ENCODE data around the gene PIP5K1C.
A peak's percentile ranks its signal among the peaks of the same experiment; 100 is the strongest.

The PIP5K1C gene

DNA sequence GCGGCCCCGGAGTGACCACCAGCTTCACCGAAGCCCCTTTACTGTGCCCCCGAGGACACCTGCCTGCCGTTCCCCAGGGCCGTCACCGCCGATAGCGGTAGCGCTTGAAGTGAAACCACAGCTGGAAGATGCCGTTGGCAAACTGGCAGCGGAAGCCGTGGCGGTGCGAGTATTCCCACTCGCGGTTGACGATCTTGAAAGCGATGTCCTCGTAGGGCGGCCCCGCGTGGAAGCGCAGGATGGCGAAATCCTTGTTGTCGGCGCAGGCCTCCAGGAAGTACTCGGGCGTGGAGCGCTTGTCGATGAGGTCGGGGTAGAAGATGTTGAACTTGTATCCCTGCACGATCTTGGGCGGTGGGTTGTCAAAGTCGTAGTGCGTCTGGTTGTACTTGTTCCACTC is 88.4 kb downstream of the PIP5K1C start:
- DNase-seq (ENCODE audit: low read depth, low spot score) = no peak

- no peak for DNase-seq (ENCODE audit: low read depth, low spot score)
Observed at GRCh38 chr19:3610745-3611717, 89.2 kb downstream of the PIP5K1C start.

DNA sequence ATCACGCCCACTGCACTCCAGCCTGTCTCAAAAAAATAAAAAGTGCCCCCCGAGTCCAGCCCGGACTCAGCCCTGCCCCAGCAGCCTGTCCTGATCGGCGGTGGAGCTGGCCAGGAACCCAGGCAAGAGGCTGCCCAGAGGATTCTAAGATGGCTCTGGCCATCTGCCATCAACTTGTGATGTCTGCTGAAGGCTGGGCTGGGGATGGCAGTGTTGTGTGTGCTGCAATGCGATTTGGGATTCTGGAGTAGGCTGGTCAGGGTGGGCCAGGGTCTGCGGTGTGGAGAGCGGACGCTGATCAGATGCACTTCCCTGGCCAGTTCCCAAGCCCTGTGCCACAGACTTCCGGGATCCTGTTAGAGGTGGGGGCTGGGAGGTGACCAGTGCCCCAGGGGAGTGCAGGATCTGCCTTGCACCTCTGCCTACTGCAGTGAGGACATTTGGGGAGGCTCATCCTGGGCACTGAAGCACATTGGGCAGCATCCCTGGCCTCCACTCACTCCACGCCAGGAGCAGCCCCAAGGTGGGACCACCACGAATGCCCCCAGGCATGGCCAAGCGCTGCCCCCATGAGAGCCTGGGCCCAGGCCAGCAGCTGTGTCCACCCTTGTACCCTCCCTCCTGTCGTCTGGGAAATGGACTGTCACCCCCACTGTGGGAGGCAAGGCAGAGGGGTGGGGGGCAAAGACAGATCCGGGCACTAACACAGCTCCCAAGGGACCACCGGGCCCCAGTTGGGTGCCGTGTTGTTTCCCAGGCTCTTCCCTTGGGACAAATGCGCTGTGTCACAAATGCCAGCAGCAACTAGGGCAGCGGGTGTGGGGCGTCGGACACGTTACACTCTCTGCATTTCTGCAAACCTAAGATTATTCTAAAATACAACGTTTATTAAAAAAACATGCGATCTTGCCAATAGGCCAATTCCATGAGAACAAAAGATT is 90.2 kb downstream of the PIP5K1C start:
- no peak for DNase-seq (ENCODE audit: low read depth, low spot score)

- DNase-seq (ENCODE audit: low read depth, low spot score) = no peak
Observed at GRCh38 chr19:3608750-3609322, 91.4 kb downstream of the PIP5K1C start.

GRCh38 chr19:3608079-3608641 is 92.1 kb downstream of the PIP5K1C start:
- no peak for DNase-seq (ENCODE audit: low read depth, low spot score)

DNA sequence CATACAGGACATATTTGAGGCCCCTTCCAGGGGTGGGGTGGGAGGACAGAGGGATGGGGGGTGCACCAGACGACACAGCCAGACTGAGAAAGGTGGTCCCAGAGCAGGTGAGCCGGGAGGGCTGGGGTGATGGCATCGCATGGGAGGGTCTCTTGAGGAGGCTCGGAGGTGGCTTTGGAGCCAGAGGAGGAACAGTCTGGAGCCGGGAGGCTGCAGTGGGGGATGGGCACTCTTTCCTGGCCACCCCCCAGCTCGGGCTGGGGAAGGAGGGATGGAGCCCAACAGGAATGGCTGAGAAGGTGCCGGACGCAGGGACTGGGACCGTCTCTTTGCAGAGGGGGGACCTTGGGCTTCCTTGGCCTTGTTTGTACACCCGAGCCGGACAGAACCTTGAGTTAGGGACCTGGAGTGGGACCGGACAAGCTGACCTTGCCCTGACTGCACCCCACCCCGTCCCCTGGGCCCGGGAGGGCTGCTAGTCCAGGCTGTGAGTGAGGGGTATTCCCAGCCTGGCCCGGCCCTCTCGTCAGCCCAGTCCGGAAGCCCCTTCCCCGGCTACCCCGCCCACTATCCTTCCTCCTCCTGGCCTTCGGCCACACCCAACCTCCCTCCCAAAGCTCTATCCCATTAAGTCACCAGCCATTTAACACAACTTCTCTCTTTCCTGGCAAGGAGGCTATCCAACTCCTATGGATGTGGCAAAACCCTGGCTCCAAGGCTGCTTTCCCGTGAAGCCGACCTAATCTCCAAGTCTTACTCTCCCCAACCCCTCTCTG is 92.8 kb downstream of the PIP5K1C start:
- DNase-seq (ENCODE audit: low read depth, low spot score) = no peak

DNA sequence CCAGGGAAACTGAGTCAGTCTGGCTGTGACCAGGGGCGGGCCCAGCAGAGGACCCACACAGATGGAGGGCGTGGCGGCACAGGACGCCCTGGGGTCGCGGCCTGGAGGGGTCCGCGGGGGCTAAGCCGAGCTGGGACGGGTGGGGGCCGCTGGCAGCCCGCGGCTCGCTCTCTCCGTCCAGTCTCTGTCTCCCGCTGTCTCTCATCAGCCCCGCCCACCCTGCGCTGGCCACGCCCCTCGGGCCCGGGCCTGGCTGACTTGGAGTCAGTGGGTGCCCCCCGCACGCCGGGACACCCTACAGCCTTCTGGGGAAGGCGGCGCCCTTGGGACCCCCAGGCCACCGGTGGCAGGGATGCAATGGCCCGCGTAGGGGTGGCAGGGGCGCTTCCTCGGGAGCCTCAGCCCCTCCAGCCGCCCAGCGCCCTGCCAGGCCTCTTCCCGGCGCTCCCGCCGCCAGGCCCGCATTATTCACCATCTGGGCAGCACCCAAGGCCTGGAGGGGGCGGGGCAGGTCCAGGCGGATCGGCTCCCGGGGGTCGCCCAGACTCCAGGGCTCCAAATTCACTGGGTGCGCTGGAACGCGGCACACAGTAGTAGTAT is 93.5 kb downstream of the PIP5K1C start, which contains the start of gene TBXA2R:
Gene TBXA2R (minus strand): TSS at position 186 of the 600 bp plus-strand sequence. CDS start 6,241 bp downstream, outside the sequence.
- peak; percentile 41 for DNase-seq (ENCODE audit: low read depth, low spot score)

GRCh38 chr19:3606174-3606689 is 94.0 kb downstream of the PIP5K1C start:
- DNase-seq (ENCODE audit: low read depth, low spot score) = no peak

- no peak for DNase-seq (ENCODE audit: low read depth, low spot score)
Observed at GRCh38 chr19:3605770-3606169, 94.5 kb downstream of the PIP5K1C start.

DNA sequence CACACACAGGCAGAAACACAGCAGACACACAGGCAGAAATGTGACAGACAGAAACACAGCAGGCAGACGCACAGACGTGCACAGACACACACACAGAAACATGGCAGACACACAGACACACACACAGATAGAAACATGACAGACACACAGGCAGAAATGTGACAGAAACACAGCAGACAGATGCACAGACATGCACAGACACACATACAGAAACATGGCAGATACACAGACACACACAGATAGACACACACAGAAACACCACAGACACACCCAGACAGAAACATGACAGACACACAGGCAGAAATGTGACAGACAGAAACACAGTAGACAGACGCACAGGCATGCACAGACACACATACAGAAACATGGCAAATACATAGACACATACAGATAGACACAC is 94.9 kb downstream of the PIP5K1C start:
- no peak for DNase-seq (ENCODE audit: low read depth, low spot score)

GRCh38 chr19:3604987-3605343 is 95.3 kb downstream of the PIP5K1C start:
- no peak for DNase-seq (ENCODE audit: low read depth, low spot score)

DNA sequence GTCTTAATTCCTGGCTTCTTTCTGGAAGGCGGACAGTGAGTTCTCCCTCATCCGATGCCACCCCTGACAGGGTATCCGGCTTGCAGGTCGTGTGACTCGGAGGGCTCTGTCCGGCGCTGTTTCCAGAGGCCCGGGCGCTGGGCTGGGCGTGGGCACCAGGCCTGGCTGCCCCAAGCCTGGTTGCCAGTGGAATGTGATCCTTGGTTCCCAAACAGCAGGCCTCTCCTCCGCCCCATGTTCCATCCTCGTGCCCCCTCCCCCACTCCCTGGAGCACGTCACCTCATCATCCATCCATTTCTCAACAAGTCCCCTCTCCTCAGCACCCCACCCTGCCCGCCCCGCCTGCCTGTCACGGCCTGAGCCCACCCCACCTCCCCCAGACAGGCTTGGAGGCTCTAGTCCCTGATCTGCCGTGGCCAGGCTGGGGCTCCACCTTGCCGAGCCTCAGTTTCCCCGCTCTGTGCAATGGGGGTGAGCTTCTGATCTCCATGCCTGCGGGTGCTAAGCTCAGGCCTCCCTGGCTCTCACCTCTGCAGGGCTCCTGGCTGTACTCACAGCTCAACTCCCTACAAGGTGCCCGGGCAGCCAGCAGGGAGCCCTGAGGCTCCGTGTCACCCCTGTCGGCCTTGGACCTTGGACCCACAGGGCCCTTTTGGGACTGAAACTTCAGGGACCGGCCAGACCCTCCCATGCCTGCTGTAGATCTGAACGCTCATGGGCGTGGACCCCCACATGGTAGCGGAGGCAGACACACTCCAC is 95.9 kb downstream of the PIP5K1C start:
- DNase-seq (ENCODE audit: low read depth, low spot score) = no peak

DNA sequence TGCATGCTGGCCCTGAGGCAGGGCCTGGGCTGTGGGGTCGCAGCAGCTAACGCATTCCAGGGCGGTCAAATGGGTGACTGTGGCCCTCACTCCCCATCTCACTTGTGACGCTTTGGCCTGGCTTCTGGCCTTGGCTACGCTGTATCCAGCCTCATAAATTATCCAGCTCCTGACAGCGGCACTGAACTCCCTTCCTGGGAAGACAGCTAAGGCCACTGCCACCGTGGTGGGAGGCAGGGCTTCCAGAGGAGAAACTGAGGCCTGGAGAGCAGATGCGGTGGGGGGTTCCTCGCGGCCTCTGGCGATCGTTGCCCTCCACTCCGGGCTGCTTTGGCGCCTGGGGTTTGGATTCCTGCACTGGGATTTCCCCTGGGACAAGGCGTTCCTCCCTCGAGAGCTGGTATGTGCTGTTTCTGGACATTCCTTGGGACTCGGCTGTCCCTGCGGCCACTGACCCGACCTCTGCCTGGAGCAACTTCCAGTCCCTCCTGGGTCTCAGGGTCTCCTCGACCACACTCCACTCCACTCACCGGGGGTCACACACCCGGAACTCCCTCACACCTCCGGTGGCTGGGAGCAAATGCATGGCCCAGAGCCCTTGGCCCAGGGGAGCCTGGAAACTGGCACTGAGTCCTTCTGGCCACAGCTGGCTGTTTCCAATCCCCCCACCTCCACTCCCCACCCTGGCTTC is 97.0 kb downstream of the PIP5K1C start:
- DNase-seq (ENCODE audit: low read depth, low spot score) = no peak

- no peak for DNase-seq (ENCODE audit: low read depth, low spot score)
Observed at GRCh38 chr19:3601021-3601420, 99.2 kb downstream of the PIP5K1C start.

DNA sequence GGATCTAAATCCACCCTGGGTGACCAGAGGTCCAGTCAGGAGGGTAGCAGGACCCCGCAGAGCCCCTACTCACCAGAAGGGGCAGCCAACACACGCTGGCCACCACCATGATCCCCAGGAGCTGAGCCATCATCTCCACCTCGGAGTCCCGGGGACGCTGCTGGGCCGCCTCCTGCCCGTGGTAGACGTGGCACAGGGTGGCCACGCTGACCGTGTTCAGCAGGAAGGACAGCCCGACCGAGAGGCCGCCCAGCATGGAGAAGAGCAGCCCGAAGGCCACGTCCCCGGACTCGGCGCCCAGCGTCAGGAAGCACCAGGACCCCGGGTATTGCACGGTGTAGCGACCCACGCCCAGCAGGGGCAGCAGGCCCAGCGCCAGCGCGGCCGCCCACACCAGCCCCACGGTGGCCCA is 100.5 kb downstream of the PIP5K1C start:
- no peak for DNase-seq (ENCODE audit: low read depth, low spot score)

DNA sequence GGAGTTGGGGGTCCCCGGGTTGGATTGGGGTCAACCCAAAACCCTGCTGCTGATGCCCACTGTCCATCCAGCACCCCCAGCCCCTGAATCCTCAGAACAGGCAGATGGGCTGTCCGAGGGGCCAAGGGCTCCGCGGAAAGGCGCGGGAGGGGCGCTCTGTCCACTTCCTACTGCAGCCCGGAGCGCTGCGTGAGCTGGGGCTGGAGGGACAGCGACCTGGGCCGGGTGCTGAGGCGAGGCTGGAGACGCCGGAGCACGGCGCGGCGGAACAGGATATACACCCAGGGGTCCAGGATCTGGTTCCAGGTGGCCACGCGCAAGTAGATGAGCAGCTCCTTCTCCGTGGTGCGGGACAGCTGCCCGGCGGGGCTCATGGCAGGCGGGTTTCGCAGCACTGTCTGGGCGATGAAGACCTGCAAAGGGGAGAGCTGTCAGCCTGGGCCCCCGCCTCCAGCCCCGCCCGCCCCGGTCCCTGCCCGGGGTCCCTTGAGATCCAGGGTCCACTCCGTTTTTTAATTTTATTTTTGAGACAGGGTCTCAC is 104.7 kb downstream of the PIP5K1C start:
- DNase-seq (ENCODE audit: low read depth, low spot score) = no peak

- DNase-seq (ENCODE audit: low read depth, low spot score) = no peak
Observed at GRCh38 chr19:3593156-3593555, 107.1 kb downstream of the PIP5K1C start.

DNA sequence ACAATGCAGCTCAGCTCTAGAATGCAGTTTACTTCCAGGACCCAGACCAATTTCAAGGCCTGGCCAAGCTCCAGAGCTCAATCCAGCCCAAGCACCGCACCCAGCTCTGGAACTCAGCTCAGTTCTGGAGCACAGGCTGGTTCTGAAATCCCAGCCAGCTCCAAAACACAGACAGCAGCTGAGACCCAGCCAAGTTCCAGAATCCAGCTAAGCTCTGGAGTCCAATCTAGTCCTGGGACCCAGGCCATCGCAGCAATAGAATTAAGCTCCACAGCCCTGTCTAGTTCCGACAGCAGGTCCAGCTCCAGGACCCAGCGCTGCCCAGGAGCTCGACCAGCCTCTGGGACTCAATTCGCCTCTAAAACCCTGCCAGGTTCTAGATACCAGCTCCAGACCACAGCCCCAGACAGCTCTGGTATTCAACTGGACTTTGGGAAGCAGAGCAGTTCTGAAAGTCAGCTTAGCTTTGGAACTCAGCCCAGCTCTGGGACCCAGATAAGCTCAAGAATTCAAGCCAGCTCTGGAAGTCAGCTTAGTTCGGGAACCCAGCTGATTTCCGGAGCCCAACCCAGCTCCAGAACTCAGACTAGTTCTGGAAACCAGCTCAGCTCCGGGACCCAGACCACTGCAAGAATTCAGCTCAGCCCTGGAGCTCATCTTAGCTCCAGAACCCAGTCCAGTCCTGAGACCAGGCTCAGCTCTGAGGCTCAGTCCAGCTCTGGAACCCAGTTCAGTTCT is 108.2 kb downstream of the PIP5K1C start:
- no peak for DNase-seq (ENCODE audit: low read depth, low spot score)

Data from activated naive CD8-positive, alpha-beta T cell treated with anti-CD3 and anti-CD28 coated beads, Interleukin-2, amount 50 U/mL, for 16 hours (primary cell).